Smooth muscle cell of the brain vasculature (primary cell): ENCODE data around the gene IL20RA.
"Not testable (repeated sequence)": the region's sequence is repeated elsewhere in the genome, so short reads cannot be mapped to it uniquely, and the experiment has no call there.

Experiments
- DNase-seq: peaks from one replicate; pipeline ENCODE4 v3.0.0-alpha.2; 2012; ENCODE audit warnings: low read depth, low spot score

The IL20RA gene

DNA sequence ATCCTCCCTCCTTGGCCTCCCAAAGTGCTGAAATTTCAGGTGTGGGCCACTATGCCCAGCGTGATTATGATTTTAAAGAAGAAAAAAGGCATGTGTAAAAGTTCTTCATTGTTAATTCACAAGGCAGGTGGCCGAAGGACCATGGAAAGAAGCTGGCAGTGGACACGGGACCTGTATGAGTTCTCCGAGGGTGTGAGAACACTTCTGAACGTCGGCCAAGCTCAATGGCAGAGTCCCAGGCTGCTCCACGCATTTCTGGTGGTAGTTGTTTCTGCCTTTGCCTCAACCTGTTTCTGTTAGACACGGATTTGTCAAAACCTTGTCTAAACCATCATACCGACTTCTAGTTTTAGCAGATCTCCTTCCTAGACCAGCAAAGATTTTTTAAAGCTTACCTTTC, 36.6 kb downstream of the IL20RA start:
- no peak for DNase-seq

DNA sequence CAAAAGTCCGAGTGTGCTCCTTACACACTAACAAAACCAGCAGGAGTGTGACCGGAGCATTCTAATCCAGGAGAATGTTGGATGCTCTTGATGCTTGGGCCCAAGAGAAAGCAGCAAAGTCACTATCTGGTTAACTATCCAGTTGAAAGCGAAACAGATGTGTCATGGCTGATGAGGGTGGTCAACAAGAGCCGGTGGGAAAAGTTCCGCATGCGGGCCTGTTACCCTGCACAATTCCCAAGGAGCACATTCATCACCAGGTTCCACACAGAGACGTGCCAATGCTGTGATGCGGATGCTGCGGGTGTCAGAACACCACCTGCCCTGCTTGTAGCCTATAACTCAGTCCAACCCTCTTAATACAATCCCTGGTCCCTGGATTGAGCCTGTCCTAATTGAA, 38.7 kb downstream of the IL20RA start:
- DNase-seq: no peak

DNA sequence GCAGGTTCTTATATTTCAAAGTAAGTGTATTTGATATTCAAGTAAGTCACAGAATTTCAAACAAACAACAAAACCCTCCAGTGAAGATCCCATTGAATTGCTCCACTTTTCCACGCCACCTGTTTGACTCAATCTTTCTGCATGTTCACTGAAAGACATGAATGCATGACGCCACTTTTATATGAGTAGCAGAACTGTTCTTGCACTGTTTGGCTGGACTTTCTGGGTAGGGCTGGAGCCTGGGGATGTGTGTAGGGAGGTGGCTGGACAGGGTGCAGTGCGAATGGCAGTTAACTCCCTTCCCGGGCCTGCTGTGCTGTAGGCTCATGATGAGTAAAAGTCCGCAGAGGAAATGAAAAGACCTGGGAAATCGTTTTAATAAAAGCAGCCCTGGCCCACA, 39.7 kb downstream of the IL20RA start:
- no peak for DNase-seq

DNA sequence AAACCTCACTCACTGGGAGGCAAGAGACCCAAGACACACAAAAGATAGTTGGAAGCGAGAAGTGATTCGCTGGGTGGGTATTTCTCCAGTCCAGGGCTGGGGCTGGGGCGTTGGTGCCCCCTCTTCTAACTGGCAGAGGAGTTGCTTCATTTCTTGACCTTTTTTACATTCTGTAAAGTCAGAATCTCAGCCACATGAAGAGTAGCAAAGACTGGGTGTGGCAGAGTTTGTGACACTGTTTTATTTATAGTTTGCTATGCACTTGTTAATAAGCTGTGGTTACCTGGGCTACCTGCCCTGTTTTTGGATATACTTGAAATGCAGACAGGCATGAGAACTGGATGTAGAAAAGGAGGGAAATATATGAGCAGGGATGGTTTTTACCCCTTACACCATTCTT, 42.3 kb downstream of the IL20RA start:
- no peak for DNase-seq

DNA sequence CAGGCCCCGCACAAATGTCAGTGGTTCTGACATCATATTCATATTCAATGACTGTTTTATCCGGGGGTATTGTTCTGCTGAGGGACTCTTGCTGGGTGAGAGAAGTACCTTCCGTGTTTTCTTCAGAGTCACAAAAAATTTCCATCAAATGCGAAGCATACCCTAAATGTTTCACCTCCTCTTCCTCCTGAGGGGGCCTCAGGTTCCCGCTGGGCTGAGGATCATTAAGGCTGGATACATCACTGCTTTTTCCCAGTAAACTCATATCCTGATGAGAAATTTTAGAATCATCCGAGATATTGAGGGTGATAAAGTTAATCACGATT, 42.8 kb downstream of the IL20RA start:
- DNase-seq: no peak

DNA sequence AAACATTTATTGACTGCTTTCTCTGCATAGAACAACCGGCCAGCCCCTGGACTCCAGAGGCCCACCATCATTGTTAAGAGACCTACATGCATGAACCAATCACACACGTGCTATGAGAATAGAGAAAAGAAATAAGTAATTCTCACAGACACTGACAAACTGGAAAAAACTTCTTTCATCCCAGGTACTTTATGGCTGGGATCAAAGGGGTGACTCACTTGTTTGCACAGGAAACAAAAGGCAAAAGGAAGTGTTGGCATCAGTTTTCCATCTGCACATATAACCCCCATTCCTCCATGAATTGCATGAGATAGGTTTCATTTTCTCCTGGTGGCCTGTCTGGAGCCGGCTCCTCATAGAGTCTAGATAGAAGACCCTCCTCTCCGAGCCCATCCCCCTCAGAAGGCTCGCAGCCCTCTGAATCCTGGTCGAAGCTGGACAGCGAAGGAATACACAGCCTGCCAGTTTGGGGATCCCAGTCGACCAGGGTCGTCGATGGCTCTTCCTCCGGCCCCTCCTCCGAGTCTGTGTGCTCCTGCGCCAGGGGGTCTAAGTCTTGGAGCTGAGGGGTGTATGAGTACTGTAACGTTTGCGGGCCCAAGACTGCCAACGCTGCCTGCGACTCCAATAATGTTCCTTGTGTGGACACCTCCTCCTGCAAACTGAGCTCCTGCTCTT, 43.3 kb downstream of the IL20RA start:
- no peak for DNase-seq

DNA sequence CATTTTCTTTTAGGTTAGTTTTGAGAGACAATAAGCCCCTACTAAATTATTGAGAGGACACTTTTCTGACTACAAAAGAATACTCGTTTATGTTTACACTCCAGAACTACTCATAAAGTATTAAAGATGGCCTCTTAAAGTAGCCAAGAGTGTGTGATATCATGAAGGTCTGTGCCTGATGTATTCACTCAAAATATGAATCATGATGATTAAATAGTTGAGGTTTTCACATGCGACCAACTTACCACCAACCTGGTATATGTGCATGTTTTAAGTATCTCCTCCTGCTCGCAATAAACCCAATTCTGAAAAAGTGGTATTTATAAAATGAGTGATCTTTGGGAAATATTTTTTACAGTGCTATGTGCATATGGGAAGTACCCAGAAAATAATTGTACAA, 43.9 kb downstream of the IL20RA start:
- no peak for DNase-seq

DNA sequence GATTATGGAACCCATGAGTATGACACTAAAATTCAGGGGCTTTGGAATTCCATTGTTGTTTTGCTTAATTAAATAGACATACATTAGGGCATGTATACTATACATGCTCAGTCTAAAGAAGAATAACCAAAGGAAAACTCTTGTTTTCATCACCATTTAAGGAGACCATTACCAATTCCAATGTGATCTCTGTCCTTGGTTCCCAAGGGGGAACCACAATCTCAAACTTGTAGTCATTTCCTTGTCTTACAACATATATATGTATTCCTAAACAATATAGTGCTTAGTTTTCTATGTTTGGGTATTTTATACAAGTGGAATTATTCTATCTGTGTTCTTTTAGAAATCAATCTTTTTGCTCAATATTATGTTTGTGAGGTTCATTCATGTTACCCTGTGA, 49.2 kb downstream of the IL20RA start:
- no peak for DNase-seq

DNA sequence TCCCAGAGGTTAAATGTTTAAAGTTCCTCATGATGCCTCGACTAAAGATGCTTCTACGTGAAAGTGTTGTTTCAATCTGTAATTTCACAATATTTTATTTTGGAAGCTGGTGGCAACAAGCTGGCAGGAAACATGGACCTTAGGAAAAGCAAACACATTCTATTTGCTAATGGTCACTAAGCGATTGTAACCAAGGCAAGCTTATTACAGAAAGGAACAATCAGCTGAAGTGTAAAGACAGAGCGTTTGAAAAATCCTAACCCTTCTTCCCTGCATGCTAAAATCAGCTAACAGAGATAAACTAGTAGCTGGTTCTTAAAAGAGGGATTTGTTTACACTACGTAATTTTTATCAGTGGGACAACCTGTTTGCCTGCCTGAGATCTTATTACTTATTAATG, 50.0 kb downstream of the IL20RA start:
- DNase-seq: no peak

DNA sequence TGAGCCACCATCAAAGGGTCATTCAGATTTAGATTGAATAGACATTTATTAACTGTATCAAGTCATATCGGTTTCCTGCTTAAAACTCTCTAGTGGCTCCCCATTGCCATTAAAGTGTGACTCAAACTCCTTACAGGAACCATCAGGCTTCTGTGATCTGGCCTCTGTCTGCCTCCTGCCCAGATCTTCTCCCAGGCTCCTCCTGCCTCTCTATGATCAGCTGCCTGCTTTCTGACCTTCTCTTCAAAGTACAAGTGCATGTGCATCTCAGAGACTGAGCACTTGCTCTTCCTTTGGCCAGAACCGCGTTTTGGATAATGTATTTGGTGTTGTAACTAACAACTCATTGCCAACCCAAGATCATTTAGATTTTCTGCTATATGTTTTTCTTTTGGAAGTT, 52.7 kb downstream of the IL20RA start:
- no peak for DNase-seq

DNA sequence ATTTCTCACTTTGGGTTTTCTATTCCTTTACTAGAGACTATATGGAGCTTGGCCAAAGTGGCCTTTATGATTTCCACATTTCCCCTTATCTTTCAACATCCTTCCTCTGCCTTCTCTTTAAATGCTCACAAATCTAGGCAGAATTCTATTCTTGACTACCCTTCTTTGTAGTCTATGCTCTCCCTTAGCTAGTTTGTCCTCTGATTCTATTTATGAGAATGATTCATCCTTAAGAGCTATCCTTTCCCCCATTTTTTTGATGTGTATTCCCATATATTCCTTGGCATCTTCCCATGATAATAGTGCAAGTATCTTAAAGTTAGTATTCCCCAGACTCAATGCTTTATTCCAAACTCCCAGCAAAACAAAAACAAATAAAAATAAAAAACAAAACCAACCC, 53.1 kb downstream of the IL20RA start:
- DNase-seq: no peak

DNA sequence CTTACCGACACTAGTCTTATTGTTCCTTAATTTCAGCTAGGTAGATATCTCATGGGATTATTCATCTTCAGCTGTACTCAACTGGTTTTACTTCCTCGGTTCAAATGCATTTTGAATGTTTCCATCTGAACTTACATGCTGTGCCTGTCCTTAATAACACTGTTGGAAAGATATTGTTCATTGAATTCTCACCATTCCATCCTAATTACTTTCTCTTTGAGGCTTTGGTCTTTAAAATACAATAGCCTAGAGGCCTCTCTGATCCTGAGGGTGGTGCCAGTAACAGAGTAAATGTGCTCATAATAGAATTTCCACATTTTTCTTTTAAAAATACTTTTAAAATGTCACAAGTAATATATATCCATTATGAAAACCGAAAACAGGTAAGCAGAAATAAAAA, 54.0 kb downstream of the IL20RA start:
- DNase-seq: no peak

DNA sequence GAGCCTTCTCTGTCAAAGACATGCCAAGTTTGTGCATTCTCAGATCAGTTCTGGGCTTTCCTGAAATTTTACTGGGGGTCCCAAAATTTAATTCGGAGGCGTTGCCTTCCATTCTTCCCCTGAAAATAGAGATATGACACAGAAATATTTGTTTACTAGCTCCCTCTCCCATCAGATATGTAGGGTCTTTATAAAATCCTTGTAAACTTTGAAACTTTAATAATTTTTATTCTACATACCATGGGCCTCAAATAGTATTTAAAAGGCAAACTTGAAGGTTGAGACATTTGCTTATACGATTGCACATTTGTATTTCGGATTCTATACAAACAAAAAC, 54.6 kb downstream of the IL20RA start:
- DNase-seq: no peak

DNA sequence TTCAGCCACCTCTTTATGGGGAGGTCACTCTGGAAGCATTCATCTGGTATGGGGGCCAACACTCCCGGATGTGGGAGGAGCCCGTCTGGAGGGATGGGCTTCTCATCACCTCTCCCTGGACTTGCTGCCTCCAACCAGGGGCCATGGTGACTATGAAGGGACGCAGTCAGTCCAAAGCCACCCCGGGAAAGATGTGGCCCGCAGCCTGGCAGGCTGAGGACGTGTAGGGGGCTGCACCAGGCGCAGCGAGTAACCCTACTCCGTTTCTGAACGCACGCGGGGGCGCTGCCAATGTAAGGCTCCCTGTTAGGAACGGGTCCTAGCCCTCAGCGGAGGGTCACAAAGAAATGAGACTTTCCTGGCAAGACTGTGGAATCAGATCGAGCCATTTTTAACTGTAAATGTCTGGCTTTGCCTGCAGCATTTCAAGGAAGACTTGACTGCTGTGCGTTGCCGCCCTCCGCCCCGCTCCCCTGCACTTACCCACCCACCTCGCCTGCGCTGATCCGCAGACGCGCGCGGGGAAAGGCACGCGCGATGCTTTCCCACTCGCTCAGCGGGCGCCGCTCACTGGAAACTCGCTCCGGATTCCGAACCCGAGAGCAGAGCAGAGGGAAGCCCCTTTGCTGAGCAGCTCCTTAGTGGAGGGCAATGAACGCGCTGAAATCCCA, 55.1 kb downstream of the IL20RA start:
- no peak for DNase-seq

DNA sequence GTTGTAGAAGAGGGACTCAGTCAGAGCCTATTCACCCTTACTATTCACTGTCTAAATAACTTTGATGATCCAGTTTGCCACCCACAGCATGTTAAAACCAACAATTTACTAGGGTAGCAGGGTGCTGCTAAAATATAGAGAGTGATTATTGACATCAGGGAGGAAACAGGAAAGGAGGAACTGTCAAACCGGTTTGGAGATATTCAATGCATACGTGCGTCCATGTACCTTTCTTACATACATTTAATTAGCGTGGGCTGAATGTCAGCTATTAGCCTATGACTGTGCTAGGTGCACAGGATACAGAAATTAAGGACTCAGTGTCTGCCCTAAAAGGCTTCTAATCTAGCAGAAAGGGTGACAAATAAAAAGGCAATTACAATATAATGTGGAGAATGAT, 57.2 kb downstream of the IL20RA start:
- no peak for DNase-seq

DNA sequence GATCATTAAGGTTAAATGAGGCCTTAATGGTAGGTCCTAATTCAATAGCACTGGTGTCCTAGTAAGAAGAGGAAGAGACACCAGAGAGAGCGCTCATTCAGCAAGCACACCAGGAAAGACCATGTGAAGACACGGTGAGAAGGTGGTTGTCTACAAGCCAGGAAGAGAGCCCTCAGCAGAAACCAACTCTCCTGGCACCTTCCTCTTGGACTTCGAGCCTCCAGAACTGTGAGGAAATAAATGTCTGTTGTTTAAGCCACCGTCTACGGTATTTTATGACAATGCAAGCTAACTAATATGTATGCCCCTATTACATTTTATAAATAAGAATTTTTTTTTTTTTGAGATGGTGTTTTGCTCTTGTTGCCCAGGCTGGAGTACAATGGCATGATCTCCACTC, 59.3 kb downstream of the IL20RA start:
- no peak for DNase-seq

DNA sequence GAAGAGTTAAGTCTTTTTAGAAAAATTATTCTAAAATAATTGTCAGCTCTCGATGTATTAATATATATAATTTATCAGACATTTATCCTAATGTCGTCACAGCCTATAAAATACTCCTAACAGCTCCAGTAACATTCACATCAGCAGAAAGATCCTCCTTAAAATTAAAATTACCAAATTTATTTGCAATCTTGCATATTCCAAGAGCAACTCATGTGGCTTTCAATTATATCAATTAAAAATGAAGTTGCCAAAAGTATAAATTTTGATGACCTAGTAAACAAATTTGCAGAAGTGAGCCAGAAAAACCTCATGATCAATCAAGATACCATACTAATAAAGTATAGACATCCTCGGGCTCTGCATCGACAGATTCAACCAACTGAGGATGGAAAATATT, 60.2 kb downstream of the IL20RA start:
- no peak for DNase-seq

DNA sequence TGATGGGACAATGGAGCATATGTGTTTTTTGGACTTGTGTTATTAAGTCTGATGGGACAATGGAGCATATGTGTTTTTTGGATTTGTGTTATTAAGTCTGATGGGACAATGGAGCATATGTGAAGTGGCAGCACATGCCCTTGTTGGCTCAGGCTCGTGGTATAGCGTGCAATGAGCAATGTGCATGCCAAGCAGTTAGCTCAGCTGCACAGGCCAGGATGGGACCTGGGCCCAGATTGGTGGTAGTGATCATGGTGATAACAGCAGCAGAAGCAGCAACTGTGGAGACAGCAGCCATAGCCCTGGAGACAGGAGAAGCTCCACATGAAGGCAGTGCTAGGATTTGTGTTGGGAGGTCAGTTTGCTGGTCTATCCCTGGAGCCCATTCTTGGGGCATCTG, 61.1 kb downstream of the IL20RA start:
- no peak for DNase-seq

DNA sequence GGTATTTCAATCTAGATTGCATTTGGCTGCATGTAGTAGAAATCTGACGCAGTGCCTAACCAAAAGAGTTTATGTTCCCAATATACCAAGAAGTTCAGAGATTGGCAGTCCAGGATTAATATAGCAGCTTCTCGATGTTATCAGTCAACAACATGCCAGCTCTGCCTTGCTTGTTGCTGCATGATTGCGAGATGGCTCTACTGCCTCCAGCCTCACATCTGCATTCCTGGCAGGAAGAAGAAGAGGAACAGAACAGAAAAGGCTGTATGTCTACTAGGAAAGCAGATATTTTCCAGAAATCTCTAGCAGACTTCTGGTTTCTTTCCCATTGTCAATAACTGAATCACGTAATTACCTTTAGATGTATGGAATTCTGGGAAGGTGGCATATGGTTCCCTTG, 61.8 kb downstream of the IL20RA start:
- DNase-seq: no peak

DNA sequence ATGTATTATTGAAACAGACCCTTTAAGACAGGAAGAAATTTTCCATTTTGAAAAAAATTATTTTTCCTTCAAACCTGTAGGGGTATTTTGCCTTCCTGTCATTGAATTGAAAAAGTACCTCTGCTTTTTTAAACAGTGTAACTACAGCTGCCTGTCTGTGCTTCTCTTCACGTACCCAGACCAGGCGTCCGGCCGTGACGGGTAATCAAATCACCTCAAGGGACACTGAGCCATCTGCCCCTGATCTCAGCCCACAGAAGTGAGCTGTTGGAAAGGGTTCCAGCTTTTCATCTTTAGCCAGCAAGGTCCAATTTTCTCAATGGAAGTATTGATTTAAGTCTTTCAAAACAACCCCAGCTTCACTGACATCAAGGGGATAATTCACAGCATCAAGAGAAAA, 64.7 kb downstream of the IL20RA start:
- DNase-seq: no peak

DNA sequence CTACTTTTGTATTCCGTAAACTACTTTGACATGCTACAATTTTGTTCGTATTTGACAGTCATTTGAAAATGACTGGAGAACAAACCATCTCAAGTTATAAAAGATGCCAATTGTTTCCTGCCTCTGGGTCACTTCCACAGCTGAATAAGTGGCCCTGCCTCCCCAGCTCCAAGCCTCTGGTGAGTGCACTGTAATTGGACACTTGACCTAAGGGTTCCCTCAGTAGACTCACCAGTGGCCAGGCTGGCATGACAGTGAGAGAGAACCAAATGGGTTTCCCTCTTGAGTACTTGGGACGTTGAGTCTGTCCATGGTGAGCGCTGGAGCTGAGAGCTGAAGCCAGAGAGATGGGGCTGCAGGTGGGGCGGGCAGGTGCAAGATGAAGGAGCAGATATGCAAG, 65.6 kb downstream of the IL20RA start:
- DNase-seq: no peak

DNA sequence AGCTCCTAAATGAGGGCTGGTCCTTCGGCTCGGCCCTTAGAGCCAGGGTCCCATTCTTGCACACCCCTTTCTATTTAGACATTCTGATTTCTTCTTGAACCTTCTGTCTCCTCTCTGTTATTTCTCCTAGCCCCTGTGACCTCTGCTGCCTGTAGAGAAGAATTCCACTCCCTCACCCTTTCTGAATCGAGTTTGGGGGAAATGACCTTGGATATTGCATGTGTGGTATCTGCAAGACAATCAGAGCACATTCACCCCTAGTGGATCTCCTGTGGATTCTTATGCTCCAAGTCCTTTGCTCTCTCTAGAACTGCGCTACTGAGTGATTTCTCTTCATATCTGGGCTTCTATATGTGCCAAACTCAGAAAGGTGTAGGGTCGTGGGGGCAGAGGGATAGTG, 67.7 kb downstream of the IL20RA start:
- DNase-seq: no peak

DNA sequence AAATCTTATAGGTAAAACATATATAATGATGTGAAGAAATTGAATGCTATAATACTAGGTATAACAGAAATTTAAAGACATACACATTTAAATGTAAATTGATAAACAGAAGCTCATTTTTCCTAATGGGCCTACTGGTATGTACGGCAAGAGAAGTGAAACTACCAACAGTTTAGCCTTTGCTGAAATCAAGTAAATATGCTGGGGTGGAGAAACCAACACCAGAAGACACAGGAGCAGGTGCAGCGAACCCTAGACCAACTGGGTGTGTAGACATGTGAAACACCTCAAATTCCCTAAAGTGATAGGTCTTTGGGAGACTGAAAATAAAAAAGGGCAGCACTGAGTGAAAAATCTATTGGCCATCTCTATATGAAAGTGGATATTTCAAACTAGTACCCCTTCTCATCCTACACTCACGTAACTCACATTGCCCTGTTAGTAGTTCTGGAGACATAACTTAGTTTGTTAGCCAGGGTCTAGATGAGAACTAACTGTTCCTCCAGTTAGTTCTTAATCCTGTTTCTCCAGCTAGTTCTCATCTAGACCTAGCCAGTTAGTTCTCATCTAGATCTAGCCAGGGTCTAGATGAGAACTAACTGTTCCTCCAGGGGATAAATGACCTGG, 69.6 kb downstream of the IL20RA start:
- no peak for DNase-seq

DNA sequence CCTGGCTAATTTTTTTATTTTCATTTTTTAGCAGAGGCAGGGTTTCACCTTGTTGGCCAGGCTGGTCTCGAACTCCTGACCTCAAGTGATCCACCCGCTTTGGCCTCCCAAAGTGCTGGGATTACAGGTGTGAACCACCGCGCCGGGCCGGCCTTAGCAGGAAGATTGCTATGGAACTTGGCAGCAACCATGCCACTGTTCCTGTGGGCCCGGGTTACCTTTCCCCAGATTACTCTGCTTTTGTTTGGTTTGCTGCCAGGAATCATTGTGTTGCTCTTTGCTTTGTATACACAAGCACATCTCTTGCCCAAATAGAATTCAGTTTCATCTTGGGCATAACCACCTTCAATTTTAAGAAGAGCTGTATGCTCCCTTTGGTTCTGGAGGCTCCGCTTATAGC, 71.0 kb downstream of the IL20RA start:
- DNase-seq: not testable (repeated sequence)
